NCI-H446 (cell line): ENCODE results near the gene POP4.

Experiments used
- DNase-seq, 2 experiments: peaks; one replicate each; lab custom pipeline; 2025; lab: John Stamatoyannopoulos, UW

Gene POP4

GRCh38 chr19:29629836-29630534 is 23.9 kb downstream of the POP4 start:
- no peak for DNase-seq

- no peak for DNase-seq
Observed at GRCh38 chr19:29630655-29631054, 24.6 kb downstream of the POP4 start.

GRCh38 chr19:29631450-29631849 is 25.4 kb downstream of the POP4 start:
- DNase-seq, result no peak

GRCh38 chr19:29634002-29634401 is 27.9 kb downstream of the POP4 start:
- no peak for DNase-seq

- DNase-seq, result no peak
Observed at GRCh38 chr19:29634423-29635130, 28.5 kb downstream of the POP4 start.

GRCh38 chr19:29635963-29636362 is 29.9 kb downstream of the POP4 start:
- DNase-seq, result no peak

- no peak for DNase-seq
Observed at GRCh38 chr19:29636553-29637360, 30.7 kb downstream of the POP4 start.

GRCh38 chr19:29639086-29639485 is 33.0 kb downstream of the POP4 start:
- DNase-seq, result no peak

- no peak for DNase-seq
Observed at GRCh38 chr19:29640231-29640630, 34.1 kb downstream of the POP4 start.

GRCh38 chr19:29641597-29641996 is 35.5 kb downstream of the POP4 start:
- DNase-seq, result no peak

- DNase-seq, result no peak
Observed at GRCh38 chr19:29643361-29643935, 37.4 kb downstream of the POP4 start.

GRCh38 chr19:29644210-29644609 is 38.1 kb downstream of the POP4 start:
- DNase-seq, result no peak

- no peak for DNase-seq
Observed at GRCh38 chr19:29645491-29645867, 39.4 kb downstream of the POP4 start.

- no peak for DNase-seq
Observed at GRCh38 chr19:29645911-29646310, 39.8 kb downstream of the POP4 start.

GRCh38 chr19:29650772-29651387 is 44.8 kb downstream of the POP4 start:
- no peak for DNase-seq

GRCh38 chr19:29651622-29652394 is 45.7 kb downstream of the POP4 start:
- DNase-seq, result no peak

GRCh38 chr19:29653398-29653797 is 47.3 kb downstream of the POP4 start:
- no peak for DNase-seq

GRCh38 chr19:29655648-29656335 is 49.7 kb downstream of the POP4 start:
- DNase-seq, result no peak

- no peak for DNase-seq
Observed at GRCh38 chr19:29658221-29658991, 52.3 kb downstream of the POP4 start.

- no peak for DNase-seq
Observed at GRCh38 chr19:29660835-29661234, 54.8 kb downstream of the POP4 start.
